Esophagus muscularis mucosa (tissue), 3 donors: ENCODE results near the gene TWSG1.

Source experiments
- POLR2A ChIP-seq: fragments of 450-650 bp; IDR thresholded peaks from one replicate; pipeline ENCODE4 v1.6.1; 2017; ENCODE audit warnings: antibody characterized with exemption, moderate library complexity, mild to moderate bottlenecking, low read depth
- TF ChIP-seq, protein P1 (sequence below), 3 experiments: fragments of 200-600 bp in 2 of 3; fragments of 450-650 bp in 1 of 3; sonication (generic) in 2 of 3; IDR thresholded peaks; one replicate each; pipeline ENCODE4 v1.5.1; 2017 to 2019; ENCODE audit warnings: antibody characterized with exemption in 3 of 3, mild to moderate bottlenecking in 2 of 3, moderate library complexity in 1 of 3

DNA sequence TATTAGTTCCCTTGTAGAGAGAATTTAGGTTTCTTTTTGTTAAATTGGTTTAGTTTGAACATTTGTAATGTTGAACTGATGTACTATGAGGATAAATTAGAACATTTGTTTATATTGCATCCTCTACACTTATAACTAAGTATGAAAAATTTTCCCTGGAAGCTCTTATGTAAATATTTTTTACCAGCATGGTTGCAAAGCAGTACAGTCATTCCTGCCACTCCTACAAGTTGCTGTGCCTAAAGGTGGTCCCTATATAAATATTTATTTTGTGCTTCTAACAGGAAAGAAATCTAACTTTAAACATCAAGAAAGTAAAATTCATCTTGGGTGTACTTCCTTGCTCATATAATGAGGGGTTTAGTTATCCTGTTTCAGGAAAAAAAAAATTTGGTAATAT is 14.2 kb downstream of the TWSG1 start:
- TF ChIP-seq, protein P1, sequence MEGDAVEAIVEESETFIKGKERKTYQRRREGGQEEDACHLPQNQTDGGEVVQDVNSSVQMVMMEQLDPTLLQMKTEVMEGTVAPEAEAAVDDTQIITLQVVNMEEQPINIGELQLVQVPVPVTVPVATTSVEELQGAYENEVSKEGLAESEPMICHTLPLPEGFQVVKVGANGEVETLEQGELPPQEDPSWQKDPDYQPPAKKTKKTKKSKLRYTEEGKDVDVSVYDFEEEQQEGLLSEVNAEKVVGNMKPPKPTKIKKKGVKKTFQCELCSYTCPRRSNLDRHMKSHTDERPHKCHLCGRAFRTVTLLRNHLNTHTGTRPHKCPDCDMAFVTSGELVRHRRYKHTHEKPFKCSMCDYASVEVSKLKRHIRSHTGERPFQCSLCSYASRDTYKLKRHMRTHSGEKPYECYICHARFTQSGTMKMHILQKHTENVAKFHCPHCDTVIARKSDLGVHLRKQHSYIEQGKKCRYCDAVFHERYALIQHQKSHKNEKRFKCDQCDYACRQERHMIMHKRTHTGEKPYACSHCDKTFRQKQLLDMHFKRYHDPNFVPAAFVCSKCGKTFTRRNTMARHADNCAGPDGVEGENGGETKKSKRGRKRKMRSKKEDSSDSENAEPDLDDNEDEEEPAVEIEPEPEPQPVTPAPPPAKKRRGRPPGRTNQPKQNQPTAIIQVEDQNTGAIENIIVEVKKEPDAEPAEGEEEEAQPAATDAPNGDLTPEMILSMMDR (IDR thresholded peaks at IDR 0.05), result no peak
- no peak for TF ChIP-seq POLR2A
